B cell (primary cell): Measurements from ENCODE around the gene TPO.

ENCODE experiments used
- EZH2 ChIP-seq: IDR thresholded peaks from 2 replicates; pipeline ENCODE4 v1.6.1; 2012; ENCODE audit warnings: borderline replicate concordance, low read depth, mild to moderate bottlenecking, moderate library complexity, low read length; ENCODE audit not compliant: insufficient read depth, poor library complexity, severe bottlenecking
- TF ChIP-seq, protein P1 (sequence below): fragments of 200-600 bp; IDR thresholded peaks from one replicate; pipeline ENCODE4 v1.8.0; 2022; ENCODE audit warnings: antibody characterized with exemption, mild to moderate bottlenecking

DNA sequence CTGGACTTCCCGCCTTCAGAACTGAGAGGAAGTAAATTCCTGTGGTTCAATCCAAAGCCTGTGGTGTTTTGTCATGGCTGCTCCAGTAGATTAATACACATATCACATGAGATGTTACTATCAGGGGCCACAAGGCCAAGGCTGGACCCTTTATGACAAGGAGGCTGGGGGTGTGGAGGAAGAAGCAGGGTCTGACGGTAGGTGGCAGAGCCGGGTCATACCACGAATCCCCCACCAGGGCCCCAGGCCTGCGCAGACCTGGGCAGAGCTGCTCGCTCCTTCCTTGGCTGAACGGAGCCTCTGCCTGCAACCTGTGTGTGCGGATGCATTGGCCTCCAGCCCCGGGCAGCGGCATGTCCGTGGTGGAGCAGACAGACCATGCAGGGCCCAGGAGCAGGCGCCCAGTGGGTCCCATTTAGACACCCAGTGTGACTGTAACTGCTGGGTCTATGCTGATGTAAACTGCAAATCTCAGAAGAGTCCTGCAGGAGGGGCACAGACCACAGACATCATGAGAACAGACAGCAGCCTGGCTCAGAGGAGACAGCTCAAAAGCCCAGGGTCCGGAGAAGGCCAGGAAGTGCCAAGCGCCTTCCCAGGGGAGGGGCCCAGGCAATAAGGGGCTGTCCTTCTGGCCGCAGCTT, 175.8 kb downstream of the TPO start:
- TF ChIP-seq, protein P1, sequence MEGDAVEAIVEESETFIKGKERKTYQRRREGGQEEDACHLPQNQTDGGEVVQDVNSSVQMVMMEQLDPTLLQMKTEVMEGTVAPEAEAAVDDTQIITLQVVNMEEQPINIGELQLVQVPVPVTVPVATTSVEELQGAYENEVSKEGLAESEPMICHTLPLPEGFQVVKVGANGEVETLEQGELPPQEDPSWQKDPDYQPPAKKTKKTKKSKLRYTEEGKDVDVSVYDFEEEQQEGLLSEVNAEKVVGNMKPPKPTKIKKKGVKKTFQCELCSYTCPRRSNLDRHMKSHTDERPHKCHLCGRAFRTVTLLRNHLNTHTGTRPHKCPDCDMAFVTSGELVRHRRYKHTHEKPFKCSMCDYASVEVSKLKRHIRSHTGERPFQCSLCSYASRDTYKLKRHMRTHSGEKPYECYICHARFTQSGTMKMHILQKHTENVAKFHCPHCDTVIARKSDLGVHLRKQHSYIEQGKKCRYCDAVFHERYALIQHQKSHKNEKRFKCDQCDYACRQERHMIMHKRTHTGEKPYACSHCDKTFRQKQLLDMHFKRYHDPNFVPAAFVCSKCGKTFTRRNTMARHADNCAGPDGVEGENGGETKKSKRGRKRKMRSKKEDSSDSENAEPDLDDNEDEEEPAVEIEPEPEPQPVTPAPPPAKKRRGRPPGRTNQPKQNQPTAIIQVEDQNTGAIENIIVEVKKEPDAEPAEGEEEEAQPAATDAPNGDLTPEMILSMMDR = peak; percentile 22
- TF ChIP-seq EZH2 = no peak
